Body of pancreas (tissue), 4 donors: ENCODE measurements around the gene ULBP3. TPM values are rescaled to one million over a fixed set of nuclear protein-coding genes. Genes with fewer than 3 reads are reported as not detected.

ENCODE experiments used
- ATAC-seq: fragments of 150-250 bp; one replicate; pipeline ENCODE4 v1.9.1; 2016
- DNase-seq, 4 donors: peaks; one replicate each; pipeline ENCODE4 v3.0.0-alpha.2; 2019
- H3K27ac ChIP-seq, 4 donors: fragments of 200-600 bp; sonication (generic); 1 replicate in 3 of 4; 2 replicates in 1 of 4; pipeline versions ENCODE4 v1.5.1 to v1.6.1; 2016 to 2019; ENCODE audit warnings: mild to moderate bottlenecking in 1 of 4, mixed read lengths in 1 of 4, moderate library complexity in 1 of 4
- H3K27me3 ChIP-seq, 2 donors: fragments of 200-600 bp; sonication (generic); one replicate each; pipeline ENCODE4 v1.6.0; 2016; ENCODE audit warnings: mild to moderate bottlenecking in 1 of 2
- H3K36me3 ChIP-seq, 2 donors: fragments of 200-600 bp; sonication (generic); replicated peaks in 1 of 2; 2 replicates each; pipeline ENCODE4 v1.5.1; 2016; ENCODE audit warnings: low read depth in 2 of 2; ENCODE audit not compliant: insufficient read depth in 1 of 2
- H3K4me1 ChIP-seq: fragments of 200-600 bp; sonication (generic); one replicate; pipeline ENCODE4 v1.6.0; 2016
- H3K4me3 ChIP-seq, 2 donors: fragments of 200-600 bp; sonication (generic); 1 replicate in 1 of 2; 2 replicates in 1 of 2; pipeline ENCODE4 v1.5.1; 2016 to 2019
- H3K9me3 ChIP-seq, 3 donors: fragments of 200-600 bp; sonication (generic); 1 replicate in 2 of 3; 2 replicates in 1 of 3; pipeline ENCODE4 v1.5.1; 2016
- CTCF ChIP-seq, 7 experiments: fragments of 450-650 bp in 4 of 7; fragments of 200-600 bp in 3 of 7; sonication (generic) in 3 of 7; IDR thresholded peaks; one replicate each; pipeline ENCODE4 v1.5.1; 2016 to 2019; ENCODE audit warnings: antibody characterized with exemption in 7 of 7
- POLR2A ChIP-seq, 3 donors: fragments of 450-650 bp; IDR thresholded peaks; one replicate each; pipeline ENCODE4 v1.6.1; 2016; ENCODE audit warnings: antibody characterized with exemption in 3 of 3, mild to moderate bottlenecking in 2 of 3
- WGBS, 2 donors: methylation state at CpG; one replicate each; pipeline ENCODE4 v1.1.5; 2017; 5-methylcytosine and 5-hydroxymethylcytosine counted together
- intact Hi-C: fragments of 100-400 bp; cut with DNase I; formaldehyde crosslinking; loops from one replicate; pipeline ENCODE4 v1.15.1; 2023
- total RNA-seq, 2 donors: library from RNA; depleted of rRNA; stranded (reverse); fragments of >200 nt; gene quantifications; one replicate each; pipeline ENCODE4 v1.1.0, GENCODE V29; 2016

Gene ULBP3
- total RNA-seq, 2 donors from 2014 or later: 0.78 TPM; not detected in 1

GRCh38 chr6:150115769-150116168 is 46.8 kb upstream of the ULBP3 start:
- intact Hi-C loops: no loop called here
- Histone ChIP-seq H3K27me3 (no peaks in the 10 kb centered on the region), H3K36me3 (no peaks in the 10 kb centered on the region), H3K4me3 (no peak overlapping the region), H3K9me3 (no peaks in the 10 kb centered on the region), H3K27ac (no peak overlapping the region), H3K4me1 (no peaks in the 10 kb centered on the region)
- DNase-seq (no peak), ATAC-seq (no peak)
- TF ChIP-seq CTCF (IDR thresholded peaks at IDR 0.05): no peak
- TF ChIP-seq POLR2A (IDR thresholded peaks at IDR 0.05): no peak
- 85 to 92% methylated on average over 4 to 25 of the region's 25 CpGs for WGBS, 2 donors

- Histone ChIP-seq H3K27ac (no peak overlapping the region), H3K4me3 (no peak overlapping the region), H3K4me1 (no peaks in the 10 kb centered on the region), H3K9me3 (no peaks in the 10 kb centered on the region), H3K27me3 (no peaks in the 10 kb centered on the region), H3K36me3 (no peaks in the 10 kb centered on the region)
- TF ChIP-seq POLR2A (IDR thresholded peaks at IDR 0.05) (no peak), CTCF (IDR thresholded peaks at IDR 0.05) (no peak)
- WGBS, 2 donors: 82 to 84% methylated on average over 5 to 6 of the region's 6 CpGs
- ATAC-seq (no peak), DNase-seq (no peak)
- intact Hi-C loops: no loop called here
These were observed 43.3 kb upstream of the ULBP3 start for GRCh38 chr6:150112233-150112632.

- H3K36me3 ChIP-seq: no peaks in the 10 kb centered on the region
- DNase-seq: no peak
- H3K4me1 ChIP-seq: no peaks in the 10 kb centered on the region
- ATAC-seq: no peak
- H3K27me3 ChIP-seq: no peaks in the 10 kb centered on the region
- intact Hi-C loops: no loop called here
- no peak overlapping the region for H3K4me3 ChIP-seq
- TF ChIP-seq POLR2A (IDR thresholded peaks at IDR 0.05): no peak
- no peak for TF ChIP-seq CTCF (IDR thresholded peaks at IDR 0.05)
- 74 to 78% methylated on average over 4 of the region's 4 CpGs for WGBS, 2 donors
- H3K27ac ChIP-seq: no peak overlapping the region
- H3K9me3 ChIP-seq: no peaks in the 10 kb centered on the region
These were observed 33.9 kb upstream of the ULBP3 start for GRCh38 chr6:150102750-150103270.

- ATAC-seq: no peak
- no peak for TF ChIP-seq POLR2A (IDR thresholded peaks at IDR 0.05)
- TF ChIP-seq CTCF (IDR thresholded peaks at IDR 0.05): no peak
- no peak for DNase-seq
- H3K4me1 ChIP-seq: no peaks in the 10 kb centered on the region
- H3K27me3 ChIP-seq: no peaks in the 10 kb centered on the region
- intact Hi-C loops: no loop called here
- no peak overlapping the region for H3K4me3 ChIP-seq
- no peaks in the 10 kb centered on the region for H3K9me3 ChIP-seq
- no peaks in the 10 kb centered on the region for H3K36me3 ChIP-seq
- H3K27ac ChIP-seq: no peak overlapping the region
- WGBS, 2 donors: 89 to 94% methylated on average over 15 to 19 of the region's 19 CpGs
These were observed 31.8 kb upstream of the ULBP3 start for GRCh38 chr6:150100745-150101144.

GRCh38 chr6:150099953-150100352 is 31.0 kb upstream of the ULBP3 start:
- Histone ChIP-seq H3K36me3 (no peaks in the 10 kb centered on the region), H3K27ac (no peak overlapping the region), H3K9me3 (no peaks in the 10 kb centered on the region), H3K4me3 (no peak overlapping the region), H3K4me1 (no peaks in the 10 kb centered on the region), H3K27me3 (no peaks in the 10 kb centered on the region)
- WGBS, 2 donors: 75 to 78% methylated on average over 11 of the region's 11 CpGs
- no peak for DNase-seq
- intact Hi-C loops: no loop called here
- no peak for ATAC-seq
- TF ChIP-seq POLR2A (IDR thresholded peaks at IDR 0.05) (no peak), CTCF (IDR thresholded peaks at IDR 0.05) (no peak)
